Astrocyte (in vitro differentiated cells and primary cell): ENCODE results near the gene ZSCAN12.
"Not testable (repeated sequence)": the region's sequence is repeated elsewhere in the genome, so short reads cannot be mapped to it uniquely, and the experiment has no call there.

Source experiments
- CTCF ChIP-seq: IDR thresholded peaks from 2 replicates; pipeline ENCODE4 v1.5.1; 2011; ENCODE audit warnings: low read depth, mild to moderate bottlenecking, inconsistent platforms, low read length, moderate library complexity; ENCODE audit not compliant: insufficient read depth
- EZH2 ChIP-seq: IDR thresholded peaks from 2 replicates; pipeline ENCODE4 v1.6.1; 2012; ENCODE audit warnings: mild to moderate bottlenecking, low read length, inconsistent platforms; ENCODE audit not compliant: insufficient read depth

- not testable (repeated sequence) for TF ChIP-seq CTCF, EZH2
Measured at GRCh38 chr6:28365590-28365989, 34.0 kb downstream of the ZSCAN12 start.
